Hepatocyte (in vitro differentiated cells): Measurements from ENCODE around the gene KLHL11. TPM values are rescaled to one million over a fixed set of nuclear protein-coding genes. Genes with fewer than 3 reads are reported as not detected.

ENCODE experiments used
- DNase-seq: peaks from one replicate; pipeline ENCODE4 v3.0.0-alpha.2; 2016; ENCODE audit warnings: low spot score
- H2AFZ ChIP-seq: fragments of 200-600 bp; sonication (generic); 2 replicates; pipeline ENCODE4 v1.6.0; 2016; ENCODE audit warnings: antibody characterized with exemption, mild to moderate bottlenecking
- H3K27ac ChIP-seq: fragments of 200-600 bp; sonication (generic); 2 replicates; pipeline ENCODE4 v1.5.1; 2016; ENCODE audit warnings: mild to moderate bottlenecking
- H3K27me3 ChIP-seq: fragments of 200-600 bp; sonication (generic); 2 replicates; pipeline ENCODE4 v1.6.1; 2016
- H3K36me3 ChIP-seq: fragments of 200-600 bp; sonication (generic); replicated peaks from 2 replicates; pipeline ENCODE4 v1.5.1; 2016; ENCODE audit warnings: low read depth; ENCODE audit not compliant: insufficient read depth
- H3K4me1 ChIP-seq: fragments of 200-600 bp; sonication (generic); 2 replicates; pipeline ENCODE4 v1.5.1; 2016; ENCODE audit warnings: mild to moderate bottlenecking, moderate library complexity; ENCODE audit not compliant: insufficient read depth
- H3K4me2 ChIP-seq: fragments of 200-600 bp; sonication (generic); 2 replicates; pipeline ENCODE4 v1.6.0; 2016
- H3K4me3 ChIP-seq: fragments of 200-600 bp; sonication (generic); 2 replicates; pipeline ENCODE4 v1.5.1; 2016; ENCODE audit warnings: mild to moderate bottlenecking
- H3K79me2 ChIP-seq: fragments of 200-600 bp; sonication (generic); 2 replicates; pipeline ENCODE4 v1.6.0; 2017; ENCODE audit warnings: mild to moderate bottlenecking
- H3K9me2 ChIP-seq: fragments of 200-600 bp; sonication (generic); replicated peaks from 2 replicates; pipeline ENCODE4 v1.6.0; 2017; ENCODE audit warnings: mild to moderate bottlenecking; ENCODE audit not compliant: insufficient read depth
- H3K9me3 ChIP-seq: fragments of 200-600 bp; sonication (generic); 2 replicates; pipeline ENCODE4 v1.5.1; 2016; ENCODE audit warnings: low read depth, mild to moderate bottlenecking
- H4K20me1 ChIP-seq: fragments of 200-600 bp; sonication (generic); 2 replicates; pipeline ENCODE4 v1.6.0; 2016; ENCODE audit warnings: mild to moderate bottlenecking; ENCODE audit not compliant: insufficient read depth, poor library complexity, severe bottlenecking
- CTCF ChIP-seq: fragments of 200-600 bp; sonication (generic); IDR thresholded peaks from 2 replicates; pipeline ENCODE4 v1.5.1; 2016; ENCODE audit warnings: antibody characterized with exemption, mild to moderate bottlenecking; ENCODE audit not compliant: poor library complexity
- EZH2 ChIP-seq: fragments of 200-600 bp; sonication (generic); IDR thresholded peaks from 2 replicates; pipeline ENCODE4 v1.6.1; 2016; ENCODE audit warnings: antibody characterized with exemption, mild to moderate bottlenecking, borderline replicate concordance
- EZH2phosphoT487 ChIP-seq: fragments of 200-600 bp; sonication (generic); IDR thresholded peaks from one replicate; pipeline ENCODE4 v1.6.1; 2018; ENCODE audit warnings: antibody characterized with exemption, mild to moderate bottlenecking, low read depth, moderate library complexity; ENCODE audit not compliant: unreplicated experiment, severe bottlenecking
- WGBS: methylation state at CpG from one replicate; pipeline ENCODE4 v1.1.6; 2016; ENCODE audit warnings: low lambda C conversion rate; ENCODE audit errors: missing lambda C conversion rate; 5-methylcytosine and 5-hydroxymethylcytosine counted together
- polyA plus RNA-seq: library from polyadenylated mRNA; unstranded; fragments of >200 nt; fragmentation: Nextera tagmentation; extraction: Ambion mirVana; gene quantifications from 2 replicates; pipeline ENCODE4 v1.2.1, GENCODE V29; 2016
- total RNA-seq: library from RNA; depleted of rRNA; stranded (reverse); fragments of >200 nt; gene quantifications from 2 replicates; pipeline ENCODE4 v1.2.3, GENCODE V29; 2014

The KLHL11 gene
- total and polyA plus RNA-seq, 2 experiments from 2014 or later: 10.0 to 25.2 TPM

DNA sequence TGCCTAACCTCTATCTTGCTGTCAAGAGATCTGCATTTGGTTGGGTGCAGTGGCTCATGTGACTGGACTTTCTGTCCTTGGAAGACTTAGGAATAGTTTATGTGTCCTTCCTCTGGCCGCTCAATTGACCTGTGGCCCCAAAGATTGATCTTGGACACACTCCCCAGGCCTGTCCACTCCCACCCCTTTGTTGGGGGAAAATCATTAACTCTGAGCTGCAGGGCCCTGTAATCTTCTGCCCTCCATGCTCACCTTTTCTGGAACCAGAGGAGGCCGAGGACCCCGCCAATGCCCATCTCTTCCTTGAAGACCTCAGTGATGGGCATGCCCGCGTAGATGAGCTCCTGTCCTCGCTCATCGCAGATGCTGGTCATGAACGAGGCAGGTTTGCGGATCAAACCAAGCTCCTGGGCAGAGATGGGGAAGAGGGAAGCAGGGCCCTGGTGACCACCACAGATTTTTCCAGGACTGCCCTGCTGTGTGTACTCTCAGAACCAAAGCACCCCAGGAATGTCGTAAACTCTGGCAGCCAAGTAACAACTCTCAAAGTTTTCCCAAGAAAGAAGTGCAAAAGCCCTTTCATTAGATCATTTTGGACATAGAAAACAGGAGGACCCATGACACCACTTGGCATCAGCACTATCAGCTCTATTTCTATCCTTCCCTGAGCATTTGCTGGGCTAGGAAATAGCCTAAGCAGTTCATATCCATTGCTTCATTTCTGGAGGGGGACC is 8.5 kb upstream of the KLHL11 start:
- no peaks in the 10 kb centered on the region for H4K20me1 ChIP-seq
- no peaks in the 10 kb centered on the region for H3K79me2 ChIP-seq
- no peak overlapping the region for H3K4me3 ChIP-seq
- no peak overlapping the region for H2AFZ ChIP-seq
- no peaks in the 10 kb centered on the region for H3K9me2 ChIP-seq
- peaks cover 2% of the 10 kb centered on the region for H3K36me3 ChIP-seq
- H3K27me3 ChIP-seq: no peaks in the 10 kb centered on the region
- no peaks in the 10 kb centered on the region for H3K4me1 ChIP-seq
- no peak for TF ChIP-seq EZH2
- TF ChIP-seq EZH2phosphoT487: no peak
- no peak for DNase-seq
- H3K27ac ChIP-seq: no peak overlapping the region
- H3K4me2 ChIP-seq: no peak overlapping the region
- H3K9me3 ChIP-seq: no peaks in the 10 kb centered on the region
- 95% methylated on average over 10 of the region's 10 CpGs for WGBS

- H4K20me1 ChIP-seq: no peaks in the 10 kb centered on the region
- no peak overlapping the region for H3K4me3 ChIP-seq
- TF ChIP-seq EZH2phosphoT487 (no peak), CTCF (no peak), EZH2 (no peak)
- no peak overlapping the region for H2AFZ ChIP-seq
- H3K9me3 ChIP-seq: no peaks in the 10 kb centered on the region
- no peak overlapping the region for H3K27ac ChIP-seq
- 96% methylated on average over 10 of the region's 10 CpGs for WGBS
- H3K79me2 ChIP-seq: no peaks in the 10 kb centered on the region
- no peaks in the 10 kb centered on the region for H3K27me3 ChIP-seq
- DNase-seq: no peak
- H3K4me2 ChIP-seq: no peak overlapping the region
- no peaks in the 10 kb centered on the region for H3K9me2 ChIP-seq
- no peaks in the 10 kb centered on the region for H3K36me3 ChIP-seq
- no peaks in the 10 kb centered on the region for H3K4me1 ChIP-seq
These were observed 6.6 kb upstream of the KLHL11 start for GRCh38 chr17:41871789-41872188.

GRCh38 chr17:41870627-41871026 is 5.4 kb upstream of the KLHL11 start:
- 89% methylated on average over 7 of the region's 7 CpGs for WGBS
- no peaks in the 10 kb centered on the region for H3K27me3 ChIP-seq

More at GRCh38 chr17:41870627-41871026, 5.4 kb upstream of the KLHL11 start:
- no peak overlapping the region for H3K4me3 ChIP-seq
- TF ChIP-seq CTCF (no peak), EZH2phosphoT487 (no peak), EZH2 (no peak)
- H3K4me1 ChIP-seq: no peaks in the 10 kb centered on the region
- H4K20me1 ChIP-seq: no peaks in the 10 kb centered on the region
- H3K9me2 ChIP-seq: no peaks in the 10 kb centered on the region
- no peaks in the 10 kb centered on the region for H3K79me2 ChIP-seq
- H3K4me2 ChIP-seq: no peak overlapping the region
- H3K9me3 ChIP-seq: no peaks in the 10 kb centered on the region
- H2AFZ ChIP-seq: no peak overlapping the region
- no peak overlapping the region for H3K27ac ChIP-seq
- H3K36me3 ChIP-seq: no peaks in the 10 kb centered on the region
- no peak for DNase-seq
